ENCODE results near the gene KCNJ10.

DNA sequence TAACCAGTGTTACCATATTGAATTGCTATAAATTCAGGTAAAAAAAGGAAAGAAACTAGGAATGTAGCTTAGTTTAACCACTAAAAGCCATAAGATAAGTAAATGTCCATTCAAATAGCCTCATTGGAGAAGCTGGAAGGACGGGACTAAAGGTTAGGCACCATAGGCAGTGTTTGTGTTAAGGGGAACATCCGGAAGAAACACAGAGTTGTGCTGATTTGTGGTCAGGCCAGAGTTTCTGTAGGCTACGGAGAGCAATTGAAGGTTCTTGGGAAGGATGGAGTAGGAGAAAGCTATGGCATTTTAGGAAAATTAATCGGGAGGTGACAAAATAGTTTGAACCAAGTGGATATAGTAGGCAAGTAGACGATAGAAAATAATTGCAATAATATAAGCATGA, 1.3 kb upstream of the KCNJ10 start:
- TF ChIP-seq MAX (IDR thresholded peaks at IDR 0.05) (no peak), USF1 (IDR thresholded peaks at IDR 0.05) (no peak), REST (IDR thresholded peaks at IDR 0.05; ENCODE audit: low read depth) (no peak), FOXM1 (IDR thresholded peaks at IDR 0.05; ENCODE audit: borderline replicate concordance, low read depth) (no peak), EGR1 (IDR thresholded peaks at IDR 0.05) (no peak), YY1 (IDR thresholded peaks at IDR 0.05; ENCODE audit: low read depth) (no peak)
